HepG2 (cell line): Measurements from ENCODE around the gene PDPR. TPM values are rescaled to one million over a fixed set of nuclear protein-coding genes. Genes with fewer than 3 reads are reported as not detected.
"Not testable (repeated sequence)": the region's sequence is repeated elsewhere in the genome, so short reads cannot be mapped to it uniquely, and the experiment has no call there.

Experiments used
- ATAC-seq: fragments of 200-7000 bp; cut with Tn5 transposase; 3 replicates; pipeline ENCODE4 v1.9.1; 2020; ENCODE audit warnings: mild to moderate bottlenecking, moderate library complexity
- BruUV-seq: library from RNA; stranded (reverse); fragments of 400-500 nt; replicated peaks from 2 replicates; lab custom pipeline; 2021; lab: Mats Ljungman, UMichigan
- CTCF ChIA-PET: fragments of 300-600 bp; formaldehyde crosslinking; extraction: SDS; loops from one replicate; lab custom pipeline; 2021; ENCODE audit warnings: low total read pairs, inconsistent platforms, low intra/inter-chr PET ratio; lab: Yijun Ruan, JAX
- POLR2A ChIA-PET: fragments of 350-600 bp; sonication (Branson Sonifier 250); formaldehyde crosslinking; loops from one replicate; lab custom pipeline; 2020; ENCODE audit warnings: antibody characterized with exemption, inconsistent platforms; lab: Yijun Ruan, JAX
- DNase-seq: peaks from one replicate; pipeline ENCODE4 v3.0.0-alpha.2; 2015; ENCODE audit warnings: low spot score
- FAIRE-seq: peaks from 3 replicates; lab custom pipeline; 2011; peaks lifted over from hg19 to GRCh38; lab: Jason Lieb, UNC
- H2AFZ ChIP-seq: one replicate; pipeline ENCODE4 v1.6.1; 2011; ENCODE audit warnings: low read length, inconsistent platforms
- H3K27ac ChIP-seq: fragments of 300-600 bp; 3 replicates; pipeline ENCODE4 v1.8.0; 2011; ENCODE audit warnings: mixed run types, mild to moderate bottlenecking, mixed read lengths, low read length, inconsistent platforms; ENCODE audit not compliant: insufficient read depth; ENCODE audit errors: extremely low read length
- H3K27me3 ChIP-seq, 2 experiments: fragments of 200-600 bp in 1 of 2; 2 replicates in 1 of 2; 3 replicates in 1 of 2; pipeline versions ENCODE4 v1.6.0 to v1.8.0; 2011; ENCODE audit warnings: low read length in 2 of 2, mild to moderate bottlenecking in 2 of 2, moderate library complexity in 2 of 2, inconsistent platforms in 1 of 2; ENCODE audit not compliant: insufficient read depth in 2 of 2, control insufficient read depth in 1 of 2
- H3K36me3 ChIP-seq, 2 experiments: fragments of 200-600 bp in 1 of 2; replicated peaks in 1 of 2; 2 replicates in 1 of 2; 3 replicates in 1 of 2; pipeline versions ENCODE4 v1.5.1 to v1.8.0; 2011; ENCODE audit warnings: low read length in 2 of 2, inconsistent platforms in 1 of 2; ENCODE audit not compliant: insufficient read depth in 2 of 2, control insufficient read depth in 1 of 2
- H3K4me1 ChIP-seq: 2 replicates; pipeline ENCODE4 v1.5.1; 2012; ENCODE audit warnings: low read length, inconsistent platforms; ENCODE audit not compliant: insufficient read depth
- H3K4me2 ChIP-seq: 2 replicates; pipeline ENCODE4 v1.6.0; 2011; ENCODE audit warnings: low read depth, low read length, inconsistent platforms
- H3K4me3 ChIP-seq, 3 experiments: fragments of 200-600 bp in 1 of 3; sonication (generic), shearing (Covaris generic) in 1 of 3; replicated peaks in 1 of 3; 2 replicates each; pipeline ENCODE4 v1.5.1; 2011 to 2016; ENCODE audit warnings: low read length in 3 of 3, inconsistent platforms in 2 of 3, low read depth in 2 of 3, mild to moderate bottlenecking in 2 of 3, control low read depth in 1 of 3, mixed read lengths in 1 of 3; ENCODE audit not compliant: insufficient read depth in 1 of 3
- H3K79me2 ChIP-seq: one replicate; pipeline ENCODE4 v1.6.1; 2011; ENCODE audit warnings: low read length, inconsistent platforms; ENCODE audit not compliant: insufficient read depth
- H3K9ac ChIP-seq: 2 replicates; pipeline ENCODE4 v1.6.0; 2011; ENCODE audit warnings: mild to moderate bottlenecking, low read depth, low read length, inconsistent platforms; ENCODE audit not compliant: insufficient read depth
- H3K9me3 ChIP-seq: 2 replicates; pipeline ENCODE4 v1.5.1; 2012; ENCODE audit warnings: mild to moderate bottlenecking, low read length
- H4K20me1 ChIP-seq: 2 replicates; pipeline ENCODE4 v1.6.0; 2011; ENCODE audit warnings: inconsistent platforms, mild to moderate bottlenecking, low read length, moderate library complexity; ENCODE audit not compliant: insufficient read depth
- ASH2L ChIP-seq: fragments of 300-600, 200-600 bp; sonication (generic); IDR thresholded peaks from 2 replicates; pipeline ENCODE4 v1.7.0; 2017; ENCODE audit warnings: low read depth, mild to moderate bottlenecking, moderate library complexity, mixed read lengths, low read length; ENCODE audit not compliant: insufficient read length
- ATF7 ChIP-seq, 2 experiments: fragments of 450-650 bp in 1 of 2; sonication (generic) in 1 of 2; formaldehyde crosslinking in 1 of 2; IDR thresholded peaks; 2 replicates each; pipeline versions ENCODE4 v1.4.0 to v1.6.1; 2016 to 2020; ENCODE audit warnings: antibody characterized with exemption in 1 of 2, mild to moderate bottlenecking in 1 of 2, missing genetic modification reagents in 1 of 2
- ERF ChIP-seq: IDR thresholded peaks from 2 replicates; pipeline ENCODE4 v1.6.1; 2018; ENCODE audit warnings: missing biosample characterization, missing genetic modification reagents
- IKZF4 ChIP-seq: sonication (generic); formaldehyde crosslinking; IDR thresholded peaks from 2 replicates; pipeline ENCODE4 v1.5.1; 2020; ENCODE audit warnings: borderline replicate concordance, mild to moderate bottlenecking, low read depth, missing genetic modification reagents; ENCODE audit errors: not compliant biosample characterization
- KMT2A ChIP-seq: sonication (generic); formaldehyde crosslinking; IDR thresholded peaks from 2 replicates; pipeline ENCODE4 v1.4.0; 2020; ENCODE audit warnings: missing genetic modification reagents
- UBTF ChIP-seq: sonication (generic); formaldehyde crosslinking; IDR thresholded peaks from 2 replicates; pipeline ENCODE4 v1.4.0; 2020; ENCODE audit warnings: mild to moderate bottlenecking, missing genetic modification reagents
- ZBTB2 ChIP-seq: sonication (generic); formaldehyde crosslinking; IDR thresholded peaks from 2 replicates; pipeline ENCODE4 v1.8.0; 2022; ENCODE audit warnings: low read depth, missing genetic modification reagents
- ZFX ChIP-seq: sonication (generic); formaldehyde crosslinking; IDR thresholded peaks from 2 replicates; pipeline ENCODE4 v1.4.0; 2020; ENCODE audit warnings: mild to moderate bottlenecking, low read depth, missing genetic modification reagents, moderate library complexity
- ZMYM4 ChIP-seq: sonication (generic); formaldehyde crosslinking; IDR thresholded peaks from 2 replicates; pipeline ENCODE4 v1.8.1; 2023; ENCODE audit warnings: mild to moderate bottlenecking, missing genetic modification reagents
- ZNF317 ChIP-seq: sonication (generic); formaldehyde crosslinking; IDR thresholded peaks from 2 replicates; pipeline ENCODE4 v1.5.0; 2020; ENCODE audit warnings: mild to moderate bottlenecking, missing genetic modification reagents
- ZSCAN21 ChIP-seq: sonication (generic); formaldehyde crosslinking; IDR thresholded peaks from 2 replicates; pipeline ENCODE4 v1.8.0; 2022; ENCODE audit warnings: mild to moderate bottlenecking, missing genetic modification reagents, moderate library complexity, borderline replicate concordance
- WGBS: methylation state at CpG from one replicate; pipeline ENCODE4 v1.1.6; 2017; ENCODE audit warnings: low lambda C conversion rate; 5-methylcytosine and 5-hydroxymethylcytosine counted together
- in situ Hi-C: cut with HindIII; loops from 2 replicates; pipeline ENCODE4 v1.10.0; 2017; ENCODE audit warnings: low pct_unique_long_range_greater_than_20kb; ENCODE audit not compliant: extremely low pct_ligation_motif_present
- intact Hi-C: fragments of 100-400 bp; cut with micrococcal nuclease; formaldehyde crosslinking; loops from one replicate; pipeline ENCODE4 v1.10.0; 2022; ENCODE audit not compliant: unreplicated experiment
- polyA plus RNA-seq, 8 experiments: library from polyadenylated mRNA; depleted of rRNA in 3 of 8; stranded (reverse) in 7 of 8; unstranded in 1 of 8; fragments of >200 nt; fragmentation: Illumina TruSeq in 4 of 8; extraction: Trizol in 4 of 8; gene quantifications; 2 replicates each; pipeline versions ENCODE4 v1.2.1 to v1.2.3, GENCODE V29; 2011 to 2016; ENCODE audit warnings: low read depth in 4 of 8, missing spikeins in 1 of 8, mixed read lengths in 1 of 8; ENCODE audit not compliant: insufficient read depth in 1 of 8
- total RNA-seq, 5 experiments: library from RNA; depleted of rRNA; stranded (reverse); fragments of >200 nt; fragmentation: Illumina TruSeq; extraction: Trizol; gene quantifications; 2 replicates each; pipeline ENCODE4 v1.2.3, GENCODE V29; 2016; ENCODE audit warnings: low read depth in 1 of 5
- TF ChIP-seq, protein P1 (sequence below): sonication (generic); formaldehyde crosslinking; IDR thresholded peaks from 2 replicates; pipeline ENCODE4 v1.5.0; 2020; ENCODE audit warnings: missing genetic modification reagents
- TF ChIP-seq, protein P2 (sequence below): IDR thresholded peaks from 2 replicates; pipeline ENCODE4 v1.6.1; 2016; ENCODE audit warnings: low read depth, control low read depth

PDPR gene
- total and polyA plus RNA-seq, 2 of the 13 experiments (the other 11 are each of a cell fraction or from before 2014, with no cell fraction given): 19.5 to 29.9 TPM

DNA sequence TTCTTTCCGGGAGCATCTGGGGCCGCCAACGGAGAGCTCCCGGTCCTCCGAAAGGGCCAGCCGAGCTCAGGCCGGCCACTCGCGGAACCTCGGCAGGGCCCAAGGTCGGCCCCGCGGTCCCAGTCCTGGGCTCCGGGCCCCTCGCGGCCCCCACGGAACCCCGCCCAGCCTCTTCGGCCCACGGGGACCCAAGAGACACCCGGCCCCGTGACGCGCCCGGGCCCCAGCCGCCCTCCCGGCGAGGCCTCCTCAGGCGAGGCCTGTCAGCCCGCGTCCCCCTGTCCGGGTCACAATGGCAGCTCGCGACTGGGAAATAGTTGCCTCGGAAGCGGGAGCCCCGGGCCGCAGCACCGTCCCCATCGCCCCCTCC is 48.8 kb upstream of the PDPR start (continued):
- TF ChIP-seq ZNF317 (CRISPR knock-in tag) (0 out of 2 replicates have a peak, but pooled peaks have one; percentile 13), UBTF (CRISPR knock-in tag) (peak; percentile 75), ASH2L (peak; percentile 50)
- TF ChIP-seq, protein P1, sequence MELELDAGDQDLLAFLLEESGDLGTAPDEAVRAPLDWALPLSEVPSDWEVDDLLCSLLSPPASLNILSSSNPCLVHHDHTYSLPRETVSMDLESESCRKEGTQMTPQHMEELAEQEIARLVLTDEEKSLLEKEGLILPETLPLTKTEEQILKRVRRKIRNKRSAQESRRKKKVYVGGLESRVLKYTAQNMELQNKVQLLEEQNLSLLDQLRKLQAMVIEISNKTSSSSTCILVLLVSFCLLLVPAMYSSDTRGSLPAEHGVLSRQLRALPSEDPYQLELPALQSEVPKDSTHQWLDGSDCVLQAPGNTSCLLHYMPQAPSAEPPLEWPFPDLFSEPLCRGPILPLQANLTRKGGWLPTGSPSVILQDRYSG (CRISPR knock-in tag): peak; percentile 7; the same call in 1 of the 2 replicates
- TF ChIP-seq, all 625 proteins: peak for 21; not testable (repeated sequence) for 604

- peaks cover 42% of the 10 kb centered on the region for H3K4me1 ChIP-seq
- peak overlapping the region; percentile 71 for H3K9ac ChIP-seq
- FAIRE-seq; H2AFZ ChIP-seq; H3K36me3 ChIP-seq; H3K9me3 ChIP-seq; CTCF ChIA-PET; in situ Hi-C loops; H3K27me3 ChIP-seq; H4K20me1 ChIP-seq; TF ChIP-seq ATF7 (CRISPR knock-in tag; IDR thresholded peaks at IDR 0.05): not testable (repeated sequence)
- BruUV-seq: TSS peak; percentile 74
- H3K27ac ChIP-seq: peak overlapping the region; percentile 69
- DNase-seq (peak; percentile 81), ATAC-seq (peak; percentile 85)
- intact Hi-C loops: loop anchor here (10.0 kb wide), 1 partner anchor 89 kb away; no protein-coding TSS in a partner anchor
- POLR2A ChIA-PET: interaction anchor here (1.1 kb wide), 1 partner anchor 223 kb away, joined by 3 read pairs; the partner anchor contains the start of gene AARS1
- WGBS: under 1% methylated on average over 38 of the region's 62 CpGs
- peak overlapping the region; percentile 90 for H3K4me2 ChIP-seq
- H3K4me3 ChIP-seq: peak overlapping the region; percentile 66 to 81 (median 70)
- peaks cover 30% of the 10 kb centered on the region for H3K79me2 ChIP-seq
- TF ChIP-seq IKZF4 (CRISPR knock-in tag): peak; percentile 40
- TF ChIP-seq ATF7 (IDR thresholded peaks at IDR 0.05): peak; percentile 63
- TF ChIP-seq, protein P2, sequence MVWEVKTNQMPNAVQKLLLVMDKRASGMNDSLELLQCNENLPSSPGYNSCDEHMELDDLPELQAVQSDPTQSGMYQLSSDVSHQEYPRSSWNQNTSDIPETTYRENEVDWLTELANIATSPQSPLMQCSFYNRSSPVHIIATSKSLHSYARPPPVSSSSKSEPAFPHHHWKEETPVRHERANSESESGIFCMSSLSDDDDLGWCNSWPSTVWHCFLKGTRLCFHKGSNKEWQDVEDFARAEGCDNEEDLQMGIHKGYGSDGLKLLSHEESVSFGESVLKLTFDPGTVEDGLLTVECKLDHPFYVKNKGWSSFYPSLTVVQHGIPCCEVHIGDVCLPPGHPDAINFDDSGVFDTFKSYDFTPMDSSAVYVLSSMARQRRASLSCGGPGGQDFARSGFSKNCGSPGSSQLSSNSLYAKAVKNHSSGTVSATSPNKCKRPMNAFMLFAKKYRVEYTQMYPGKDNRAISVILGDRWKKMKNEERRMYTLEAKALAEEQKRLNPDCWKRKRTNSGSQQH (CRISPR knock-in tag): peak; percentile 79
- peak; percentile 25; the same call in 1 of the 2 replicates for TF ChIP-seq KMT2A (CRISPR knock-in tag)
- 0 out of 2 replicates have a peak, but pooled peaks have one; percentile 10 for TF ChIP-seq ERF (CRISPR knock-in tag)
- 0 out of 2 replicates have a peak, but pooled peaks have one; percentile 53 for TF ChIP-seq ZBTB2 (CRISPR knock-in tag)
- TF ChIP-seq ZSCAN21 (CRISPR knock-in tag): peak; percentile 52; the same call in 1 of the 2 replicates
- TF ChIP-seq ZMYM4 (CRISPR knock-in tag): peak; percentile 33; the same call in 1 of the 2 replicates
- peak; percentile 88 for TF ChIP-seq ZFX
Measured at GRCh38 chr16:70065746-70066658, 48.1 kb upstream of the PDPR start.
